HEK293T (cell line): ENCODE measurements around the gene TTC28.

ENCODE experiments used
- CTCF ChIA-PET: fragments of 350-600 bp; formaldehyde crosslinking; extraction: SDS; loops from one replicate; lab custom pipeline; 2021; ENCODE audit warnings: antibody characterized with exemption, inconsistent platforms; lab: Yijun Ruan, JAX
- POLR2A ChIA-PET: fragments of 350-600 bp; formaldehyde crosslinking; extraction: SDS; loops from one replicate; lab custom pipeline; 2020; ENCODE audit warnings: antibody characterized with exemption, inconsistent platforms; lab: Yijun Ruan, JAX
- DNase-seq: peaks from one replicate; pipeline ENCODE4 v3.0.0; 2012; ENCODE audit warnings: mixed read lengths; ENCODE audit errors: extremely low spot score
- ARNT ChIP-seq: fragments of 450-650 bp; IDR thresholded peaks from 2 replicates; pipeline ENCODE4 v1.6.1; 2017; ENCODE audit warnings: mild to moderate bottlenecking
- BHLHE40 ChIP-seq: fragments of 450-650 bp; IDR thresholded peaks from 2 replicates; pipeline ENCODE4 v1.6.1; 2016; ENCODE audit warnings: mild to moderate bottlenecking, moderate library complexity, borderline replicate concordance
- CTBP1 ChIP-seq: fragments of 450-650 bp; IDR thresholded peaks from 2 replicates; pipeline ENCODE4 v1.6.1; 2016; ENCODE audit warnings: borderline replicate concordance
- ELF4 ChIP-seq: fragments of 450-650 bp; IDR thresholded peaks from 2 replicates; pipeline ENCODE4 v1.6.1; 2017; ENCODE audit warnings: antibody characterized with exemption
- FOXA1 ChIP-seq: fragments of 450-650 bp; IDR thresholded peaks from 2 replicates; pipeline ENCODE4 v1.6.1; 2016; ENCODE audit warnings: mild to moderate bottlenecking
- FOXK2 ChIP-seq: fragments of 450-650 bp; IDR thresholded peaks from 2 replicates; pipeline ENCODE4 v1.6.1; 2016; ENCODE audit warnings: mild to moderate bottlenecking
- FOXM1 ChIP-seq: fragments of 450-650 bp; IDR thresholded peaks from 2 replicates; pipeline ENCODE4 v1.6.1; 2017; ENCODE audit warnings: mild to moderate bottlenecking, borderline replicate concordance
- HDGF ChIP-seq: fragments of 450-650 bp; IDR thresholded peaks from 2 replicates; pipeline ENCODE4 v1.6.1; 2017; ENCODE audit warnings: antibody characterized with exemption, borderline replicate concordance
- L3MBTL2 ChIP-seq: fragments of 450-650 bp; conservative IDR thresholded peaks from 2 replicates; pipeline ENCODE4 v1.6.1; 2016; ENCODE audit warnings: mild to moderate bottlenecking
- LEF1 ChIP-seq: fragments of 450-650 bp; IDR thresholded peaks from 2 replicates; pipeline ENCODE4 v1.6.1; 2017; ENCODE audit warnings: mild to moderate bottlenecking, borderline replicate concordance
- NFRKB ChIP-seq: fragments of 450-650 bp; IDR thresholded peaks from 2 replicates; pipeline ENCODE4 v1.6.1; 2016; ENCODE audit warnings: mild to moderate bottlenecking, moderate library complexity
- PKNOX1 ChIP-seq: fragments of 450-650 bp; IDR thresholded peaks from 2 replicates; pipeline ENCODE4 v1.6.1; 2016
- SP1 ChIP-seq: fragments of 450-650 bp; IDR thresholded peaks from 2 replicates; pipeline ENCODE4 v1.6.1; 2017
- SUZ12 ChIP-seq: fragments of 450-650 bp; IDR thresholded peaks from 2 replicates; pipeline ENCODE4 v1.6.1; 2016; ENCODE audit warnings: mild to moderate bottlenecking
- TARDBP ChIP-seq: fragments of 450-650 bp; IDR thresholded peaks from 2 replicates; pipeline ENCODE4 v1.6.1; 2016
- ZNF384 ChIP-seq: fragments of 450-650 bp; IDR thresholded peaks from 2 replicates; pipeline ENCODE4 v1.6.1; 2016

TTC28 gene

DNA sequence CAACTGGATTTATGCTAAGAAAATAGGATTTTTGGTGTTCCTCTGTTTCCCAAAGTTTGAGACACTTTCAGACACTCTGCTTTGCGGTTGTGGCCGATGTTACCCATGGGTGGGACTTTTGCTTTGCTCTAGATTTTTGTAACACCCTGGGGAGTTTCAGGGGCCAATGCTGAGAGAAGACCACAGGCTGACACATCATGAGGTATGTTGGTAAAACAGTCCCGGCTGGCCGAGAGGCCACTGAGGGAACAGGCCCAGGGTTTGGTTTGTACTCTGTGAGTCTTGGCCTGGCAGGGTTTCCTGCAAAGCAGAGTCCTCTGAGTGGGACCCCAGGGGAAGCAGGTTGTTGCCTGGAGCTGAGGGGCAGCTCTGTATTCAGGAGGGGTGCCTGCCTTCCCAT lies 682.1 kb downstream of the TTC28 start:
- CTCF ChIA-PET: no interaction called here
- no peak for TF ChIP-seq SP1
- no peak for TF ChIP-seq BHLHE40
- no peak for DNase-seq
- POLR2A ChIA-PET: no interaction called here

DNA sequence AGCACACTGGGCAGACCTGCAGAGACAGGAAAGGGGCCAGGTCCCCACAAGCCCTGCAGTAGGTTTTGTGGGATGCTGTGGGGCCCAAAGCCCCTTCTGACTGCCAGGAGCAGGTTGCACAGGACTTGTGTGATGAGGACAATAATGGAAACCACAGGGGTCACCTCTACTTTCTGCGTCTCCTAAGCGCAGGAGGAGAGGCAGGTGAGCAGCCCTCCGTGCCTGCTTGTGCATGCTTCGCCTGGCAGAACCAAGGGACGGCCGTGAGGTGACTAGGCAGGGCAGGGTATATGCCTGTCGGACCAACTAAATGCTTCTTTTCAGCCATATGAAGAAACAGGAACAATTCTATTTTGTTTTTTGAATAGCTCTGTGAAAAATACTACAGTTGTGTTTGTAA lies 682.7 kb downstream of the TTC28 start:
- DNase-seq: no peak
- POLR2A ChIA-PET: no interaction called here
- CTCF ChIA-PET: no interaction called here
- TF ChIP-seq PKNOX1 (no peak), NFRKB (no peak), L3MBTL2 (no peak), ELF4 (no peak), ARNT (no peak), FOXK2 (no peak), ZNF384 (no peak), BHLHE40 (no peak), SP1 (no peak), FOXM1 (no peak), CTBP1 (no peak), SUZ12 (no peak), TARDBP (no peak), LEF1 (no peak), HDGF (no peak)

DNA sequence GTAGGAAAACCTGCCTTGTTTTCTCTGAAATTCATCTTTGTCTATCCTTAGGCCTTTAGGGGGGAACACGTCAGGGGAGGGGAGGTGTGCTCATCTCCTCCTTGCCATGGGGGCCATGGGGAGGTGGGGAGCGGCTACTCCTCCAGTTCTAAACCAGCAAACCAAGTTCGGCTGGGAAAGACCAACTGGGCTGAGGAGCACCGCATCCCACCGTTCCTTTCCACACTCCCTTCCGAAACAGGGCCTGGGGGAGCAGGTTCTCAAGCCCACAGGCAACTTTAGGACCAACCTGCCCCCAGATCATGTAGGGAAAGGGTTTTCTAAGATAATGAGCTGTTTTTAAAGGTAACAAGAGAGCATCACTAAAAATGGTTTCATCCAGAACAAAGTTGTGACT lies 683.1 kb downstream of the TTC28 start:
- POLR2A ChIA-PET: no interaction called here
- TF ChIP-seq FOXA1: no peak
- TF ChIP-seq NFRKB: no peak
- TF ChIP-seq SUZ12: no peak
- no peak for TF ChIP-seq PKNOX1
- TF ChIP-seq FOXK2: no peak
- no peak for TF ChIP-seq TARDBP
- no peak for DNase-seq
- CTCF ChIA-PET: no interaction called here

DNA sequence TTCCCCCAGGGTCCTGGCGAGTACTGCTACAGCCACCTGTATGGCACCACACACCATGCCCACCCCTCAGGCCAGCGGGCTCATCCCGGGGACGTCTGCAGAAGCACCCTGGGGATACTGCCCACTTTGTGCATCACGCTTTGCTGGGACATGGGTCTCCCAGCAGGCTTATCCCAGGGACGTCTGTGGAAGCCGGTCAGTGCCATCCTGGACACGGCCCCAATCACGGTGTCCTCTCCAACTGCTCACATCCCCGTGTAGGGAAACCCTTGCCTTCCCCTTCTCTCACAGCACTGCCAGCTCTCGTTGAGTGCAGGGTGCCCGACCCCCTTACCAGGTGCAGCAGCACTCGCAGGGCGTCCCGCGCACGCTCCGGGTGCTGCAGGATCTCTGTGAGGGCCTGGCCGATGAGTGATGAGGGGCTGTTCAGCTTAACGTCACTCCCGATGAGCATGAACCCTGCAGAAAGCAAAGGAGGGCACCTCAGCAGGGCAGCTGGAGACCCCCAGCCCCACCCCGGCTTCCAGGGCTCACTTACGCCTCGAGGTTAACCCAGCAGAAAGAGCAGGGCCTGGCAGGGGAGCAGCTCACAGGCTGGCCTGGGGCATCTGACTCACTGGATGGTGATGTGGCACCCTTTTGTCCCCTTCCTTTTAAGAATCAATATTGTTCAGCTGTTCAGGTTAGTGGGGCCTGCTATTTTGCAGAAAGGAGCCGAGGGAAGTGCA lies 683.7 kb downstream of the TTC28 start:
- POLR2A ChIA-PET: interaction anchor here (0.7 kb wide), 1 partner anchor 125 kb away, joined by 3 read pairs; no protein-coding TSS in a partner anchor
- CTCF ChIA-PET: no interaction called here
- TF ChIP-seq FOXA1 (no peak), CTBP1 (no peak), L3MBTL2 (no peak), FOXK2 (no peak), TARDBP (no peak), LEF1 (no peak), SP1 (no peak), ARNT (no peak)
- no peak for DNase-seq

DNA sequence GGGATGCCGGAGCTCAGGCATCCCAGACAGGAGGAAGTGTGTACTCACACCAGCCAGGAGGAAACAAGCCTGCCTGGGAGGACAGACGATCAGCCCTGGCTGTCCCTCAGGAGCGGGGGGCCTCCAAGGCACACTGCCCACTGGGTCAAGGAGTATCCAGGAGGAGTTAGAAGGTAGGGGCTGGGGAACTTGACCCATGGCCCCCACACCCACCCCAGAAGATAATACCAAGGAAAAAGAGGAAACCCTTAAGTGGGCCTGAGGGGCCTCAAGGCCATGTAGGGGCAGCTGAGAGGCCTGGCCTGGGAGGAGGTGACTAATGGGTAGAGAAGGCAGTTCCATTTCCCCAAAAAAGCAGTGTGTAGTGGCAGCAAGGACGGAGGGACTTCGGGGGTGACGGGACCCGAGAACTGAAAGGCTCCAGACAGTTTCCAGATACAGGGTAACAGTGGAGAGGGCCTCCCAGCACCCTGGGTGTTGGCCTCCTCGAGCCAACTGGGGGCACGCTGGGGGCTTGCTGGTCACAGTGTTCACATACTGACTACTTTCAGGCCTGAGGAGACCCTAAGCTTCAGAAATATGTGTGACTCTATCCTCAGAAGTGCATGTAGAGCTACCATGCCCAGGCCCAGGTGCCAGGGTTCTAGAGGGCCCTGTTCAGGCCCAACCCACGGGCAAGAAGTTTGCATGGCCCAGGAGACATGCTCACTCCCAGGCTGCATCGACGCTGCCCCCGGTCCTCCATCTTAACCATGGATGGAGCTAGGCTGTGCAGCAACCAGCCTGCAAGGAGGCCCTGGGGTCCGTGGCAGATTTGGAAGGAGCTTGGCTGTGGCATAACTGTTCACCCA lies 684.9 kb downstream of the TTC28 start:
- ChIA-PET POLR2A (interaction anchor here (0.7 kb wide), 1 partner anchor 124 kb away, joined by 3 read pairs; no protein-coding TSS in a partner anchor), CTCF (no interaction called here)
- no peak for DNase-seq
- TF ChIP-seq HDGF (no peak), TARDBP (no peak), L3MBTL2 (no peak), BHLHE40 (no peak), ZNF384 (no peak), FOXM1 (no peak), SP1 (no peak), PKNOX1 (no peak), NFRKB (no peak), LEF1 (no peak), SUZ12 (no peak), ARNT (no peak), FOXA1 (no peak), ELF4 (no peak), CTBP1 (no peak), FOXK2 (no peak)

DNA sequence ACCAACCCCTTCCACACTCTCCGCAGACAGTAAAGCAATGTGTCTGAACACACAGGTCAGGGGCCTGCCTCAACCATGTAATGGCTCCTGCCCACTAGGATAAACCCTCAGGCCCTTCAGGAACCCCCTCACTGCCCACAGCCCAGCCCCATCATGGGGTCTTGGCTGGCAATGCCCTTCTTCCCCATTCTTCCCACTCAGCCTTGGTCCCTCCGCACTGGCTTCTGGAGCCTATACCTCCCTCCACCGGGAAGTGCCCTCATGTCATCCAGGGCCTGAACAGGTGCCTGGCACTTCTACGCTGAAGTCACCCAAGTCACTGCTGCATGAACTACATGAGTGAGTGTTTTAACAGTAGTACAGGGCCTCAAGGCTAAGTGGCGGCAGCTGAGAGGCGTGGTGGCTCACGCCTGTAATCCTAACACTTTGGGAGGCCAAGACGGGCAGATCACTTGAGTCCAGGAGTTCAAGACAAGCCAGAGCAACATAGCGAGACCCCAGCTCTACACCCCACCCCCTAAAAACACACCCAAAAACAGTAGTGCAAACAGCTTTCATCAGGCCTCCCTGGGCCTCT lies 685.8 kb downstream of the TTC28 start:
- no peak for TF ChIP-seq ZNF384
- TF ChIP-seq SUZ12: no peak
- TF ChIP-seq HDGF: no peak
- no peak for TF ChIP-seq CTBP1
- no peak for TF ChIP-seq BHLHE40
- TF ChIP-seq PKNOX1: no peak
- no peak for TF ChIP-seq ARNT
- TF ChIP-seq LEF1: no peak
- no peak for DNase-seq
- POLR2A ChIA-PET: no interaction called here
- CTCF ChIA-PET: no interaction called here
